LNCaP clone FGC (cell line): ENCODE data around the gene ST3GAL5.

Source experiments
- DNase-seq: peaks from one replicate; pipeline ENCODE4 v3.0.0-alpha.2; 2011; ENCODE audit warnings: low read depth
- H3K4me3 ChIP-seq: 2 replicates; pipeline ENCODE4 v1.5.1; 2011; ENCODE audit warnings: mild to moderate bottlenecking, low read depth, low read length, control low read depth
- TF ChIP-seq, protein P1 (sequence below): IDR thresholded peaks from 2 replicates; pipeline ENCODE4 v1.5.1; 2012; ENCODE audit warnings: mild to moderate bottlenecking; ENCODE audit not compliant: control insufficient read depth, insufficient read depth; ENCODE audit errors: extremely low read depth

The ST3GAL5 gene

DNA sequence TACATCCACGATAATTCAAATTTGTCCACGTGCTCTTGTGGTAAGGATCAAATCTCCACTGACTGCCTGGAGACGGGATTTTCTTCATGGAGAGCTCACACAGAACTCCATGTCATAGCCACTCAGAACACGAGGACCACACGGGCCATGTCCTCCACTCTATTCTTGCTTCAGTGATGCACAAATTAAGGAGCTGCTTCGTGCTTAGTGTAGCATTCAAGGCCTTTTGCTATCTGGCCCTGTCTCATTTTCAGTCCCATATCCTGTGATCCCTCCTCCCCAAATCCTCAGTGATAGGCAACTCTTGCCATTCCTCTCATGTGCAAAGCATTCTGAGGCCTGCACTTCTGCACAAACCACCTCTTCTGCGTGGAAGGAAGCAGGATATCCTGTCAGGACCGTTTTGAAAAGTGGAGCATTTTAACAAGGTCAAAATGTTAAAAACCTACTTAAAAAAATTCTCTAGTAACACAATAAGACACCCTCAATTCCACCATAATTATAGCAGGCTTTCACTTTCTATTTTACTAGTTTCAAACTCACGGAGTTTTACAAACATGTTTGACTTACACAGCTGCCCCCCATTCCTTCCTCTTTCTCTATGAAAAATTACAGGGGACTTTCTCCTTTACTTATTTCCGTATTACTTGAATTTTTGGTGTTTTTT is 35.2 kb downstream of the ST3GAL5 start:
- DNase-seq: no peak
- H3K4me3 ChIP-seq: no peak overlapping the region
- TF ChIP-seq, protein P1, sequence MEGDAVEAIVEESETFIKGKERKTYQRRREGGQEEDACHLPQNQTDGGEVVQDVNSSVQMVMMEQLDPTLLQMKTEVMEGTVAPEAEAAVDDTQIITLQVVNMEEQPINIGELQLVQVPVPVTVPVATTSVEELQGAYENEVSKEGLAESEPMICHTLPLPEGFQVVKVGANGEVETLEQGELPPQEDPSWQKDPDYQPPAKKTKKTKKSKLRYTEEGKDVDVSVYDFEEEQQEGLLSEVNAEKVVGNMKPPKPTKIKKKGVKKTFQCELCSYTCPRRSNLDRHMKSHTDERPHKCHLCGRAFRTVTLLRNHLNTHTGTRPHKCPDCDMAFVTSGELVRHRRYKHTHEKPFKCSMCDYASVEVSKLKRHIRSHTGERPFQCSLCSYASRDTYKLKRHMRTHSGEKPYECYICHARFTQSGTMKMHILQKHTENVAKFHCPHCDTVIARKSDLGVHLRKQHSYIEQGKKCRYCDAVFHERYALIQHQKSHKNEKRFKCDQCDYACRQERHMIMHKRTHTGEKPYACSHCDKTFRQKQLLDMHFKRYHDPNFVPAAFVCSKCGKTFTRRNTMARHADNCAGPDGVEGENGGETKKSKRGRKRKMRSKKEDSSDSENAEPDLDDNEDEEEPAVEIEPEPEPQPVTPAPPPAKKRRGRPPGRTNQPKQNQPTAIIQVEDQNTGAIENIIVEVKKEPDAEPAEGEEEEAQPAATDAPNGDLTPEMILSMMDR: no peak

DNA sequence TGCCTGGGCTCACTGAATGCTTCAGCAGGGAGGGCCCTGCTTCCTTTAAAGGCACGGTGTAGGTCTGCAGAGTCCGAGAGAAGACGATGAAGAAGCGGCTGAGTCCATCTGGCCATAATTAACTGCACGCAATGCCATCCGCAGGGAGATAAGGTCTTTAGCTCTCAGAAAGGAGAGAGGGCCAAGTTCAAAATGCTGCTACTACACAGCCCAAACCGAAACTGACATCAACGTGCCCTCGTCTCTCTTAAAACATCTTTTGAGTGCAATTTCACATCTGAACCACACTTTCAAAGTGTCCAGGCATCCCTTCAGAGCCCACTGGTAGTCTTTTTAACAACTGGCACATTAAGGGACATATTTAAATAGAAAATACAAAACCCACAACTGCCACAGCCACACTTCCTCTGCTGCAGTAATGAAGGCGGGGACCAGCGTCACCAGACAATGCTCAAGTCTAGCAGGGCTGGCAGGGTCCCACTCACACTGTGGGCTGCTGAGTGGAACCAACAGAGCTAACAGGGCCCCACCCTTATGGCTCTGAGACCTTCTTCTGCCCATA is 35.8 kb downstream of the ST3GAL5 start:
- H3K4me3 ChIP-seq: no peak overlapping the region
- TF ChIP-seq, protein P1: no peak
- DNase-seq: no peak

DNA sequence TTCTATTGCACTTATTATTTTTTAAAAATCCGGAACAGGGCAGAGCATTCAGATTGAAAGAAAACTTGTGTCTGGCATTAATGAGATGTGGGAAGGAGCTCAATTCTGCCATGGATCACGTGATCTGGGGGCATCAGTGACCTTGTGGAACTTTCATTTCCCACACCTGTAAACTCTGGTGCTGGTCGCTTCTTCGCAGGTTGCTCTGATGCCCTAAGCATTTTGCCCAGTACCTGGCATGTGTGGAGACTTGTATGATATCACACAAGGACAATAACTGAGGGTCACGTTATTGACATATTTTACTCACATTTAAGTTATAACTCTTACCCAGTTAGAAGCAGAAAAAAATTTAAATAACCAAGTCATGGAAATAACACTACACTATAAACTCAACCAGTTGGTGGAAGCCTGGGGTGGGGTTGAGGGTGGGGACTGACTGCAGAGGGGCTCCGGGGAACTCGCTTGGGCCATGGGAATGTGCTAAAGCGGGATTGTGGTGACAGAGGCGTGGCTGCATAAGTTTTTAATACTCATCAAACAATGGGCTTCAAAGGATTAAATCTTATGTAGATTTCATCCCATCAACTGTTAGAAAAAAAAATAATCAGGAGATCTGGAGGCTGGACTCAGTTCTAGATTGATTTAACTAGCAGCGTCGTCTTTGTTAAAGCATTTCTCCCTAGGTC is 36.5 kb downstream of the ST3GAL5 start:
- TF ChIP-seq, protein P1: no peak
- H3K4me3 ChIP-seq: no peak overlapping the region

DNA sequence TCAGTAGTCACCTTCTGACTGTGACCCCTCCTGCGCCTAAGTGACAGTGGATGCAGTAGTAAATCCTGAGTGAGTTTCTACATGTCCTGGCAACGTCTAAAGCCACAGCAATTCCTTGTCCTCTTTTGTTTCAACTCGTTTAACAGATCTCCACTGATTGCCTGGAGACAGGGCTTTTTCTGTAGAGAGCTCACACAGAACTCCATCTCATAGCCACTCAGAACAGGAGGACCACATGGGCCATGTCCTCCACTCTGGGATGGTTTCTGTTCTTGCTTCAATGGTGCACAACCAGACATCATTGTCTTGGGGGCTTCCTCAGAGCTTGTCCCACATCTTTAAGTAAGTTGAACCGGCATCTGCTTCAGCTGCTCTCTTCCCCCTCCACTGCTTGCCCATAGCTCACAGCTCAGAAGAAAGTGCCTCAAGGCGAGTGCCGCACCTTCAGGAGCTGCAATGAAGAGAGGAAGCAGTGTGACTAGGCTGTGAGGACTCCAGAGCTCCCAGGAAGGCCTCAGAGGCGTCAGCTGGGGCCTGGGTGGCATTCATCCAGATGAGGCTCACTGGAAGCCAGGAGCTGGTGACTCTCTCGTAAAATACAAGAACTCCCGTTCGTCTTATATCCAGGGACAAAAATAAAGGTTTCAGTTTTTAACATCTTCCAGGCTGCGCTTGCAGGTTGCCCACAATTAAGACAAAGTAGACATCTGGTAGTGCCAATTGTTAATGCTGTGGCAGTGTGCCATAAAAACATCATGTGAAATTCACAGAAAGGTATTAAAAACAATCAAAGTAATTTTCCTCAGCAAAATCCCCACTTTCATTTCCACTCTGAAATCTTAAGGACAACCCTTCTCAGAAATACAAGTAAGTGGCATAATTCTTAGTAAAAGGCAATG is 37.3 kb downstream of the ST3GAL5 start:
- no peak for DNase-seq
- H3K4me3 ChIP-seq: no peak overlapping the region
- TF ChIP-seq, protein P1: no peak

More for the DNA sequence above, 36.5 kb downstream of the ST3GAL5 start:
- DNase-seq: no peak

DNA sequence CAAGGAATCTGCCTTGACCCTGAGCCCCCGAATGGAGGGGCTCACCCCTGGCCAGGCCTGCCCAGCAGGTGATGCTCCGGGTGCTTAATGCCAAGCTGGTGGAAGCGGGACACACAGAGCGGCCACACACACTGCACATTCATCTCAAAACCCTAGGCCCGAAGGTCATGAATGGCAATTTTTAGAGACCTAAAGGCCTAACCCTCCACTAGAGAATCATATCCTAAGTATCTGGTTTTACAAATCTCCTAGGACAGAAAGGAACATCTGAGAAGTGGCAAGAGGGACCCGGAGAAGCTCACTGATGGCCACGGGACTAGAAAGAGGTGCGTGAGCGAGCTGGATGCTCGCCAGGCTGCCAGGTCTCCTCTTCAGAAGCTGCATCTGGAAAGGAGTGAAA is 38.3 kb downstream of the ST3GAL5 start:
- no peak for DNase-seq
- TF ChIP-seq, protein P1: no peak
- no peak overlapping the region for H3K4me3 ChIP-seq

DNA sequence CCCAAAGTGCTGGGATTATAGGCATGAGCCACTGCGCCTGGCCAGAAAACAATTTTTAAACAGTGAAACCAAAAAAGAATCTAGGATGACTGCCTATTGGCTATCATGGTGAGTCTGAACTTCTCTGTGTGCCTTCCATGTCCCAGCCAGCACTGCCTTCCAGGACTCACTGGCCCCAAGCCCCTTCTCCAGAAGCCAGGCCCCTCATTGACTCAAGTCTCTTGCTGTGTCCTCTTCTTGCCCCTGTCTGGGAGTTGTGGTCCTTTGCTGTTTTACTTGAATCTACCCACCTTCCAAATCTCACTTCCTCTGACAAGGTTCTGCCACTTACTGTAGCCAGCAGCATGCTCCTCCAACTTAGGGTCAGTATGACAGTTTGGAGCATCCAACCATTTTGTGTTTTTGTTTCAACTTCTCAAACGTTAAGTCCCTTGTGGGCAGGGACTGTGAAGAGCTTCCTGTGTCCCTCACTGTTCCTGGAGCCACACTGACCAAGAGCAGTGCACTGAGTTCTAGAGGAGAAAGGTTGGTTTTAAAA is 41.7 kb downstream of the ST3GAL5 start:
- no peak for DNase-seq
- TF ChIP-seq, protein P1: no peak
- H3K4me3 ChIP-seq: no peak overlapping the region
